HUDEP-2 (cell line): ENCODE results near the gene NPBWR2.

Source experiments
- DNase-seq, 76 experiments: peaks; one replicate each; lab custom pipeline; 2025; ENCODE audit not compliant: unreplicated experiment in 76 of 76; lab: John Stamatoyannopoulos, UW

Gene NPBWR2

GRCh38 chr20:64105846-64106434 is 1.4 kb downstream of the NPBWR2 start:
- no peak for DNase-seq

DNA sequence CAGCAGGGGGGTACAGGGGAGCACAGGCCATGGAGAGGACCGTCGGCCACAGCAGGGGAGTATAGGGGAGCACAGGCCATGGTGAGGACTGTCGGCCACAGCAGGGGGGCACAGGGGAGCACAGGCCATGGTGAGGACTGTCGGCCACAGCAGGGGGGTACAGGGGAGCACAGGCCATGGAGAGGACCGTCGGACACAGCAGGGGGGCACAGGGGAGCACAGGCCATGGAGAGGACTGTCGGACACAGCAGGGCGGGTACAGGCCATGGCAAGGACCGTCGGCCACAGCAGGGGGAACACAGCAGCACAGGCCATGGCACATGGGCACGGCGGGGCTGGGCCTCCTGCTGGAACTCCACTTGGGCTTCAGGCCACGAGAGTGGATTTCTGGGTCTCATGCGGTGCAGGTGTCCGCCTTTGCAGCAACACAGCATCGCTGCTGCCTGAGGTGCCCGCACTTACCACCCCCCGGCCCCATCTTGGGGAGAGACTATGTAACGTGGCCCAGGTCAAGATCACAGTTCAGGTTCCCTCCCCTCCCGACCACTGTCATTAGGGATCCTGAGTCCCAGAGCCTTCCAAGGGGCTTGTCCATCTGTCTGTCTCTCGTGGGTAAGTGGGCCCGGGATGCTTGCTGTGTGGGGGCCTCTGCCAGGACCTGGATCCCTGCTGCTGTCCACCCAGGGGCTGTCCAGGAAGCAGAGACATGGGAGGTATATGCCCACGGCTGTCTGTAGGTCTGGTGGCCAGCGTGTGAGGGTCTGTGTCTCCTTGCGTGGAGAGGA is 2.5 kb downstream of the NPBWR2 start:
- no peak for DNase-seq

DNA sequence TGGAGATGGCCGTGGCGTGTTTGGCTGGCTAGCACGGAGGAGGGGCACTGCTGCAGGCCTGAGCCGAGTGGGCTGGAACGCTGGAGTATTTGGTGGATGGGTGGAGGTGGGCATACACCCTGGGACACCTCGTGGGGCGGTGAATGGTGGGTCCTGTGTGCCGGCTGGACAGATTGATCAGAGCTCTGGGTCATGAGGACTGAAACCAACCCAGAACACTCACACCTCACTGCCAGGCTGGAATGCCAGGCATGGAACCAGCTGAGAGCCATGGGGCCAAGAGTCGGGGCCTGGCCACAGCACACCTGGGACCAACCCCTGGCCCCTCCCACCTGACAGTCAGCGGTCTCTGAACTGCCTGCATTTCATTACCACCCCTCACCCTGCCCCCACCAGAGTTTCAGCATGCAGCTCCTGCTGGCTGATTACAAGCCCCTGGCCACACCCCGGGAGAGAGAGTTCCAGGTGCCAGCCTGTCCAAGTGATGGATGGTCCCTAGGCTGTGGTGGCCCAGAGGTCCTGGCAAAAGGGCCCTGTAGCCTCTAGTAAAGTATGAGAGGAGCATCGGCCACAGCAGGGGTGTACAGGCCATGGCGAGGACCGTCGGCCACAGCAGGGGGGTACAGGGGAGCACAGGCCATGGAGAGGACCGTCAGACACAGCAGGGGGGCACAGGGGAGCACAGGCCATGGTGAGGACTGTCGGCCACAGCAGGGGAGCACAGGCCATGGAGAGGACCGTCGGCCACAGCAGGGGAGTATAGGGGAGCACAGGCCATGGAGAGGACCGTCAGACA is 3.3 kb downstream of the NPBWR2 start:
- DNase-seq, result no peak

GRCh38 chr20:64102647-64103354 is 4.6 kb downstream of the NPBWR2 start:
- DNase-seq, result no peak

DNA sequence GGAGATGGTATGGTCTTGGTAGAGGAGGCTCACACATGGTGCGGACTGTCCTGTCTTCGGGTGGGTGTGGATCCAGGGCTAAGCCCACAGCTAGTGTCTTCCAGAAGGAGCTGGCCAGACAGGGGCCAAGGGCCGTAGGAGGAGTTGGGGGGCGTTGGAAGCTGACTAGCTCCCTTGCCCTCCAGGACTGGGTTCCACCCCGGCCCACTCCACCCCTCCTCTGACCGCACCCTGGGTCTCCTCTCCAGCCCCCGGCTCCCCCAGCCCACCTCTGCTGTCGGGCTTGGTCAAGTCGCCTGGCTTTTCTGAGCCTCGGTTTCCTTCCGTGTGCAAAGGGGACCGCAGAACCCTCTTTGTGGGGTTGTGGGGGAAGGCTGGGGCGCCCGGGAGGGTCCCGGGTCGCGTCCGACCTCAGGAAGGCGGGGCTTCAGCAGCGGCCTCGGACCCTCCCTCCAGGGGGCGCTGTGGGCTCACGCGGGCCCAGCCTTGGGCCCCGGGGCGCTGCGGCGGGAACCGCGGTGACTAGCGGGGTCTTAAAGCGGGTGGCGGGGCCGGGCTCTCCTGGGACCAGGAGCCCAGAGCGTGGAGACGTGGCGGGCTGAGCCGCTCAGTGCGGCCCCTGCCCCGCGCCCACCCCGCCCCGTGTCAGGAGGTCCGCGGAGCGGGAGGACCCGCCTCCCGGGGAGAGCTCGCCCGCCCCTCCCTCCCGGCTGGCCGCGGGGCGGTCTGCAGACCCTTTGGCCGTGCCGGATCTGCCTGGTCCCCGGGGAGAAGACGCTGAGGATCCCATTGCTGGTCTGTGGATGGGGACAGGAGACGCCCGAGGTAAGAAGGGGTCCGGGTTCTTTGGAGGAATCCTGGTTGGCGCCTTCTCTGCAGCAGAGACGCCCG is 5.4 kb downstream of the NPBWR2 start:
- peak in 19 of 76 experiments; percentile 4 to 41 (median 20) for DNase-seq

DNA sequence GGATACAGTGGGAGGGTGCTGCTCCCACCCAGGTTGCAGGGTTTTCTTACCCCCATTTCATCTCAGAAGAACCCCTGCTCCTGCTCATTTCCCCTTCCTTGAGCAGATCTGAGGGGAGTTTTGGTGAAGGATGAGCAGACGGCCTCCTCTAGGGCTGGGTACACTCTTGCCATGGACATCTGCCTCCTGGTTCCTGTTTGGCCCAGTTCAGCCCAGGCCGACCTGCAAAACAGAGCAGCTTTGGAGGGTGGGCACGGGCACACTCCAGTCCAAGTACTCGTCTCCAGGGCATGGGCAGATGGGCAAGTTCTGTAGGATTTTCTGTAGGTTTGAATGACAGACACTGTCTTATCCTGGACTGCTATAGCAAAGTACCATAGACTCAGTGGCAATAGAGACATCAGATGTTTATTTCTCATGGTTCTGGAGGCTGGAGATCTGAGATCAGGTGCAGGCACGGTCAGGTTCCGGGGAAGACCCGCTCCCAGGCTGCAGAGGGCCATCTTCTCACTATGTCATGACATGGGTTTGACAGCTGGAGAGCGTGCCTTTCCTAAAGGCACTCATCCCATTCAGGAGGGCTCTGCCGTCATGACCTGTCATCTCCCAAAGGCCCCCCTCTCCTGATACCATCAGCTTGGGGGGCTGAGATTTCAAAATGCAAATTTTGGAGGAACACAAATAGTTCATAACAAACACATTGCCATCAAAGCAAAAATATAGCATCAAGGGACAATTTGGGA is 6.2 kb downstream of the NPBWR2 start:
- DNase-seq, result no peak

- DNase-seq, result no peak
These were observed 6.8 kb downstream of the NPBWR2 start for GRCh38 chr20:64100566-64100888.

GRCh38 chr20:64099880-64100565 is 7.3 kb downstream of the NPBWR2 start:
- no peak for DNase-seq

DNA sequence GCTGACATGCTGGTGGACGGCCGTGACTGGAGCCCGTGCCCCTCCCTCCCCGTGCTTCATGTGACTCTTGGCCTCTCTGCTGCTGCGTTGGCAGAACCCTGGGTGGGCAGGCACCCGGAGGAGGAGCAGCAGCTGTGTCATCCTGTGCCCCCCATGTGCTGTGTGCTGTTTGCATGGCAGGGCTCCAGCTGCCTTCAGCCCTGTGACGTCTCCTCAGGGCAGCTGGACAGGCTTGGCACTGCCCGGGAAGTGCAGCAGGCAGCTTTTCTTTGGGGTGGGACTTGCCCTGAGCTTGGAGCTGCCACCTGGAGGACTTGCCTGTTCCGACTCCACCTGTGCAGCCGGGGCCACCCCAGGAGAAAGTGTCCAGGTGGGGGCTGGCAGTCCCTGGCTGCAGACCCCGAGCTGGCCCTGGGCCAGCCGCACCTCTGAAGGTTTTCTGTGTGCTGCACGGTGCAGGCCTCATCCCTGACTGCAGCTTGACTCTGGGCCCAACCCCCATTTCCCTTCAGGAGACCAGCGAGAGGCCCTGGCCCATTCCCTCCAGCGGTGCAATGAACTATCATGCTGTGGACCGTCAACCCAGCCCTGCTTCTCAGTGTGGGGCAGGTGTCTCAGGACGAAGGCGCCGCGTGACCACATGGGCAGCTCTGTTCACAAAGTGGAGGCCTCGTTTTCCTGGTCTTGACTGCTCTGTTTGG is 8.1 kb downstream of the NPBWR2 start:
- no peak for DNase-seq

GRCh38 chr20:64098471-64099013 is 8.8 kb downstream of the NPBWR2 start:
- no peak for DNase-seq

DNA sequence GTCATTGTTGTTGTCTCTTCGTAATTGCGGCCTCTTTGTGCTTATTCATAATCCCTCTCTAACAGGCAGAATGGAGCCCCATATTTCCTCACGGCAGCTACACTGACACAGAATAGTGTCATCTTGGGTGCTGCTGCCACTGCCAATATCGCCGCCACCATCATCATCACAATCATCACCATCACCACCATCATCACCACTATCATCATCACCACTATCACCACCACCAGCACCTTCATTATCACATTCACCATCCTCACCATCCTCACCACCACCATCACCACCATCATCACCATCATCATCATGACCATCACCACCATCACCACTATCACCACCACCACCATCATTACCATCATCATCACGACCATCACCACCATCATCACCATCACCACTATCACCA is 10.8 kb downstream of the NPBWR2 start:
- no peak for DNase-seq

DNA sequence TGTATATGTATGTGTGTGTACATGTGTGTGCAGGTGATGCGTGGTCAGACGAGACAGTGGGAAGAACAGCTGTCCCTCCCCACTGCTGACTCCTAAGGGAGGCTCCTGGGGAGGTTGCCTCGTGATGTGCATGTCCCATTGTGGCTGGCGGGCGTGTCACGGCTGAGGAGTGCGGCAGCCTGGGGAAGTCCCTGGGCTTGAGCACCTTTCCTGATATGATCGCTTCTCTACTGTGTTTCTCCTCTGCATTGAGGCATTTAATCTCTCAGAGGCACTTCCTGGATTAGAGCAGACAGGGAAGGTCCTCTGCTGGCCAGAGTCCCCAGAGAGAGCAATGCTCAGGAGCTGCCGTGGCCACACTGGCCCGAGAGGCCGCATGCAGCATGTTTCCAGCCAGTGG is 11.4 kb downstream of the NPBWR2 start:
- no peak for DNase-seq

- DNase-seq, result no peak
These were observed 11.9 kb downstream of the NPBWR2 start for GRCh38 chr20:64095455-64095854.

GRCh38 chr20:64093013-64093503 is 14.3 kb downstream of the NPBWR2 start:
- no peak for DNase-seq

DNA sequence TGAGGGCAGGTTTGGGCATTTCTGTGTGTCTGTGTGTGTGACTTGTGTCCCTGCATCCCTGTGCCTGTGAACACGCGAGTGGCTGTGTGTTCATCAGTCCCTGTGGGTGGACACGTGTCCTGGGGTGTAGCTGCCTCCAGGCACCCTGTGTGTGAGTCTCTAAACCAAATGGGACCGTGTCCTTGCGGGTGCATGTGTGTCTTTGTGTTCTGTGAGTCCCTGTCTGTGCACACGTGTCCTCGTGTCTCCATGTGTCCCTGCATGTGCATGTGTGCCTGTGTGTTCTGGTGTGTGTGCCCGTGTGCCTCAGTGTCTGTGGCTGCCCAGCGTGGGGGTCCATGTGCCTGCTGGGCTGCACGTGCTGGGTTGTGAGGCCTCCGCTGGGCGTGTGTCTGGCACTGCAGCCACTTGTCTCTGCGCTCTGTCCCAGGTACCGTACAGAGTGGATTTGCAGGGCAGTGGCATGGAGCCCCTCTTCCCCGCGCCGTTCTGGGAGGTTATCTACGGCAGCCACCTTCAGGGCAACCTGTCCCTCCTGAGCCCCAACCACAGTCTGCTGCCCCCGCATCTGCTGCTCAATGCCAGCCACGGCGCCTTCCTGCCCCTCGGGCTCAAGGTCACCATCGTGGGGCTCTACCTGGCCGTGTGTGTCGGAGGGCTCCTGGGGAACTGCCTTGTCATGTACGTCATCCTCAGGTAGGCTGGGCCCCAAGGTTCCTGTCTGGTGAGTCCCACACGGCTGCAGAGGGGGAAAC is 14.9 kb downstream of the NPBWR2 start:
- DNase-seq, result no peak

DNA sequence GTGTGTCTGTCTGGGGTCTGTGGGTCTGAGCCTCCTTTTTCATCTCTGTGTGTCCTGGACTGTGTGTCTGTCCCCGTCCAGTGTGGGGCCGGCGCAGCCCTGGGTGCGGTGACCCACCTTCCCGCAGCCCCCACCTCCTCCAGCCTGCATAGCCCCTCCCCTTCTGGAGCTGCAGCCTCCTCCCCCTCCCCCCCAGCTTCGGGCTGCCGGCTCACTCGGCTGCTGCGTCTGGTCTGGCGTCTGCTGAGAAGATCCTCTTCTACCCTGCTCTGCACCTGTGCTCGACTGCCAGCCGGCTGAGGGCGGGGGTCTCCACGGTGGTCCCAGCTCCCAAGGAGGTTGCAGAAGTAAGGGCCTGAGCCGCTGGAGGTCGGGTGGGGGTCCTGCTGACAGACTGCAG is 15.6 kb downstream of the NPBWR2 start:
- DNase-seq, result no peak

DNA sequence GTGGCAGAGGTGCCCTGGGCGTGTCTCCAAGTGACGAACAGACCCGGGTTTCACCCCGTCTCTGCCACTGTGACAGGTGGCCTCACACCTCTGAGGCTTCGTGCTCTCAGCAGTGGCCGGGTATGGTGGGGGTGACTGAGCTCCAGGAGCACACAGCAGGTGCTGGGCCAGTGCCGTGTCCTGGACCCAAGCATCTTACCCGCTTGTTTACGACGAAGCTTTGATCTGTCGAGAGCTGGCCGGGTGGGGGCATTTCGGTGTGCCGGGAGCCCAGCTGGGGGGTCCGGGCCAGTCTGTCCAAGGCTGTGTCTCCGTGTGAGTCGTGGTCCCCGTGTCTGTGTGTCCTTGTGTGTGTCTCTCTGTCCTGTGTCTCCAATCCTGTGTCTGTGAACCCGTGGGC is 16.0 kb downstream of the NPBWR2 start:
- no peak for DNase-seq
